GM19395 (cell line): ENCODE data around the gene FDCSP.
"Not testable (repeated sequence)": the region's sequence is repeated elsewhere in the genome, so short reads cannot be mapped to it uniquely, and the experiment has no call there.

ENCODE experiments used
- ATAC-seq: cut with Tn5 transposase; IDR thresholded peaks from one replicate; pipeline ENCODE4 v1.9.1; 2021; ENCODE audit warnings: mild to moderate bottlenecking, moderate library complexity; ENCODE audit not compliant: unreplicated experiment

FDCSP gene

GRCh38 chr4:70239131-70239883 lies 13.4 kb downstream of the FDCSP start:
- no peak for ATAC-seq

GRCh38 chr4:70239884-70240591 lies 14.1 kb downstream of the FDCSP start:
- no peak for ATAC-seq

- not testable (repeated sequence) for ATAC-seq
Observed at GRCh38 chr4:70242297-70242696, 16.4 kb downstream of the FDCSP start, which contains the start of gene CSN3. CSN3 (plus strand) TSS chr4:70242597; CDS start chr4:70244820, 2,223 bp downstream.

GRCh38 chr4:70243091-70243490 lies 17.2 kb downstream of the FDCSP start:
- no peak for ATAC-seq

GRCh38 chr4:70251250-70251944 lies 25.5 kb downstream of the FDCSP start:
- ATAC-seq: no peak

GRCh38 chr4:70251945-70252277 lies 26.0 kb downstream of the FDCSP start:
- no peak for ATAC-seq

GRCh38 chr4:70269674-70270073 lies 43.8 kb downstream of the FDCSP start:
- no peak for ATAC-seq

- no peak for ATAC-seq
Observed at GRCh38 chr4:70277121-70277520, 51.2 kb downstream of the FDCSP start.

GRCh38 chr4:70280567-70280966 lies 54.6 kb downstream of the FDCSP start:
- ATAC-seq: no peak
